ENCODE data around the gene ALCAM.

The ALCAM gene

DNA sequence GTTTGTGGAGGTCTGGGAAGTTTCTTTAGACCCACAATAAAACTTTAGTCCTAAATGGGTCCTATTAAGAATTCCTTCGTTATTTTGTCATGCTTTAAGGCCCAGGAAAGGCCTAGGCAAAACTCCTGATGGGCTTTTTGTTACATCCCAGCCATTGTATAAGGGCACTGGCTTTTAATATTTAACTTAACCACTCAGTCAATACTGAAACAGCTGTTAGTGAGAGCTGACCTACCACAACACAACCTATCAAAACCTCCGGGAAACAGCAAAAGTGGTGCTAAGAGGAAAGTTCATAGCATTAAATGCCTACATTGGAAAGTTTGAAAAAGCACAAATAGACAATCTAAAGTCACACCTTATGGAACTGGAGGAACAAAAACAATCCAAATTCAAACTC, 39.6 kb downstream of the ALCAM start:
- Mint-ChIP-seq H3K9me3 (peaks cover 40% of the 10 kb centered on the region), H3K36me3 (ENCODE audit: low read depth) (peaks cover 42% of the 10 kb centered on the region)
- TF ChIP-seq CTCF (IDR thresholded peaks at IDR 0.05; ENCODE audit: unreplicated experiment in 3 of 3) = no peak

GRCh38 chr3:105409364-105409763, 42.7 kb downstream of the ALCAM start:
- Mint-ChIP-seq H3K27ac (no peak overlapping the region), H3K27me3 (ENCODE audit: low read depth) (no peaks in the 10 kb centered on the region), H3K36me3 (ENCODE audit: low read depth) (peaks cover 16% of the 10 kb centered on the region), H3K9me3 (peaks cover 22% of the 10 kb centered on the region), H3K4me3 (no peak overlapping the region), H3K4me1 (peaks cover 2% of the 10 kb centered on the region)
- no peak for TF ChIP-seq CTCF (IDR thresholded peaks at IDR 0.05; ENCODE audit: unreplicated experiment in 3 of 3)

More for the DNA sequence above, 39.6 kb downstream of the ALCAM start:
- Mint-ChIP-seq H3K27me3 (ENCODE audit: low read depth) (no peaks in the 10 kb centered on the region), H3K4me3 (no peak overlapping the region), H3K27ac (peak overlapping the region in 1 of 3 experiments; percentile 38), H3K4me1 (no peaks in the 10 kb centered on the region)

DNA sequence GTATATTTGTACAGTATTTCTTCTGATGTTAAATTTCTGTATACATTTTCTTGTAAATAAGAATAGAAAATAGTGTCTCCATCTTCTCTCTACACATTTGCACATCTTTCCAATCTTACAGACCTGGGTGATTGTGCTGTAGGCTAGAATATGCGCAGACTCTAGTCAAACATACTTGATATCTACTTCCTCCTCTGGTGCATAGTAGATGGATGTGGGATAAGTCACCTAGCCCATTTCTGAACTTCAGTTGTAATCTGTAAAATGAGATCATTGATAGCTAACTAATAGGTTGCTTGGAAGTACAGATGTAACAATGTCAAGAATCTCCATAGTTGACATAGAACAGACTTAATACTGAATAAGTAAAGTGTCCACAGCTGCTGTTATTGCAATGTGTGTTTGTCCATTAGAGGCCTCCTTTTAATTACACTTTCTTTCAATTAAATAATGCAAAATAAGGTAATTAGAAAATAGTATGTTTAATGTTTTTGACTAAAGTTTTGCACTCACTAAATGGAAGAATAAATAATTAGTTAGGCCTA, 46.7 kb downstream of the ALCAM start:
- Mint-ChIP-seq H3K27ac (no peak overlapping the region), H3K9me3 (peaks cover 2% of the 10 kb centered on the region), H3K4me3 (no peak overlapping the region), H3K4me1 (peaks cover 11% of the 10 kb centered on the region), H3K36me3 (ENCODE audit: low read depth) (peaks cover 3% of the 10 kb centered on the region), H3K27me3 (ENCODE audit: low read depth) (no peaks in the 10 kb centered on the region)
- TF ChIP-seq CTCF (IDR thresholded peaks at IDR 0.05; ENCODE audit: unreplicated experiment in 3 of 3) = no peak

DNA sequence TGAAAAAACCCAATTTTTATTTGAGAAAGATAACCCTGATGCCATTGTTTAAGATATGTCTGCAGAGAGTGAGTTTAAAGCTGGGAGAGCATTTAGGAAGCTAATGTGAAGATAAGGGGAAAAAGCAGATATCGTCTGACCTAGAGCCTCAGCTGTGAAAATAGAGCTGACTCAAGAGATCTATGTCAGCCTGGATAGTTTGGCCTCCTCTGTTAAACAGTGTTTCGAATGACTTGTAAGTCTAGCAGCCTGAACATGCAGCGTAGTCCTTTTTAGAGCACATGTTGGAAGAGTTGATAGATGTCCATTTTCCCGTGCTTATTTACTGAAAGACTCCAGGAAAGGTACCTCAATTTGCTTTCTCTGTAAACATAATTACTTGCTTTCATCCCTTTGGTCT, 48.1 kb downstream of the ALCAM start:
- peak overlapping the region; percentile 20 to 40 (median 37) for H3K27ac Mint-ChIP-seq

GRCh38 chr3:105415951-105416350, 49.2 kb downstream of the ALCAM start:
- no peaks in the 10 kb centered on the region for H3K36me3 Mint-ChIP-seq (ENCODE audit: low read depth)
- no peaks in the 10 kb centered on the region for H3K27me3 Mint-ChIP-seq (ENCODE audit: low read depth)
- H3K4me3 Mint-ChIP-seq = no peak overlapping the region
- TF ChIP-seq CTCF (IDR thresholded peaks at IDR 0.05; ENCODE audit: unreplicated experiment in 3 of 3) = no peak
- H3K9me3 Mint-ChIP-seq = no peaks in the 10 kb centered on the region
- peaks cover 11% of the 10 kb centered on the region for H3K4me1 Mint-ChIP-seq
- H3K27ac Mint-ChIP-seq = no peak overlapping the region

More for the DNA sequence above, 48.1 kb downstream of the ALCAM start:
- Mint-ChIP-seq H3K9me3 (no peaks in the 10 kb centered on the region), H3K4me1 (peaks cover 11% of the 10 kb centered on the region), H3K27me3 (ENCODE audit: low read depth) (no peaks in the 10 kb centered on the region), H3K36me3 (ENCODE audit: low read depth) (no peaks in the 10 kb centered on the region), H3K4me3 (no peak overlapping the region)
- no peak for TF ChIP-seq CTCF (IDR thresholded peaks at IDR 0.05; ENCODE audit: unreplicated experiment in 3 of 3)

GRCh38 chr3:105417525-105418289, 51.0 kb downstream of the ALCAM start:
- no peak for TF ChIP-seq CTCF (IDR thresholded peaks at IDR 0.05; ENCODE audit: unreplicated experiment in 3 of 3)
- no peaks in the 10 kb centered on the region for H3K27me3 Mint-ChIP-seq (ENCODE audit: low read depth)
- H3K9me3 Mint-ChIP-seq = no peaks in the 10 kb centered on the region
- no peaks in the 10 kb centered on the region for H3K36me3 Mint-ChIP-seq (ENCODE audit: low read depth)
- no peak overlapping the region for H3K4me3 Mint-ChIP-seq
- peaks cover 11% of the 10 kb centered on the region for H3K4me1 Mint-ChIP-seq
- no peak overlapping the region for H3K27ac Mint-ChIP-seq
